GM21423 (cell line): Measurements from ENCODE around the gene STAM.
"Not testable (repeated sequence)": the region's sequence is repeated elsewhere in the genome, so short reads cannot be mapped to it uniquely, and the experiment has no call there.

Source experiments
- ATAC-seq: cut with Tn5 transposase; IDR thresholded peaks from one replicate; pipeline ENCODE4 v1.9.1; 2021; ENCODE audit warnings: mild to moderate bottlenecking, moderate library complexity; ENCODE audit not compliant: unreplicated experiment

Gene STAM

DNA sequence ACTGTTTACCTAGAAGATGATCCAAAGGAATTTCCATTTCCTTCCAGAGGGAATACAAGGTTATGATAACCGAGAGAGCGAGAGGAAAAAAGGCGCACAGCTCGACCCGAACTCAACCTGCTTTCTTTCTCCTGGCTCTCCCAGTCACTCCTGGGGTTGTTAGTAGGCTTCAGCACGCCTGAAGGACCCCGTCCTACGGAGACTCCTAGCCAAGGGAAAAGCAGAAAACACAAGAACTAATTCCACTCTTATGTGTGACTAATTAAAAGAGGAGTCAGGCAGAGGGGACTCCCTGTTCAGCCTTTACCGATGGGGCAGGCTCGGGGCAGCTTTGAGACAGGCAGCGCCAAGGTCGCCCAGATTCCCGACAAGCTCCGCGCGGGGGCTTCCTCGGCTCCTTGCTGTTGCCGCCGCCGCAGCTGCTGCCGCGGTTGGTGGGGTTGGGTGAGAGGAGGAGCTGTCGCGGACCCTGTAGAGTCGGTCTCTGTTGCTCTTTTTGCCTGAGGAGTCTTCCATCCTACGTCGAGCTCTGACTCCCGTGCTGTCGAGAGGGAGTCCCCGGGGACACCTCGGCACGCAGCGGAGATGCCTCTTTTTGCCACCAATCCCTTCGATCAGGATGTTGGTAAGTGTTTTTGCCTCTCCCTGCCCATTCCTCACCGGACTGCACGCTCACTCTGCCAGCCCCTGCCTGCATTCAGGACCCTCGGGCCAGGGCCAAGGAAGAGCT, at the start of gene STAM:
Gene STAM, plus strand, starts transcription at position 397 of the 730 bp plus-strand sequence. Its CDS starts 189 bp downstream, at position 586.
- peak; percentile 80 for ATAC-seq

DNA sequence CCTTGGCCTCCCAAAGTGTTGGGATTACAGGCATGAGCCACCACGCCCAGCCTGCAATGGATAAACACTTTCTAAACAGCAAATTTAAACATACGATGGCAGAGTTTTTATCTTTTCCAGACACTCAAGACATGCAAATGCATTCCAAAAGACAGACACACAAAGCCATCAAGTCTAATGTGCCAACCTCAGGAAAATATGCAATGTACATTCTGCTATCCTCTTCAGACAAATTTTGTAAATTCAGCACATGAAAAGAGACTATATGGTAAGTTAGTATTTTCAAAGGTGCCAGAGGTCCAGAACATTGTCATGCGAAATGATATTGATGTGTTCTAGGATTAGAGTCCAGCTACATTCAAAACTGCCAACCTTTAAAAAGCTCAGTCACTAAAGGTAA, 46.6 kb upstream of the STAM start:
- ATAC-seq = no peak

DNA sequence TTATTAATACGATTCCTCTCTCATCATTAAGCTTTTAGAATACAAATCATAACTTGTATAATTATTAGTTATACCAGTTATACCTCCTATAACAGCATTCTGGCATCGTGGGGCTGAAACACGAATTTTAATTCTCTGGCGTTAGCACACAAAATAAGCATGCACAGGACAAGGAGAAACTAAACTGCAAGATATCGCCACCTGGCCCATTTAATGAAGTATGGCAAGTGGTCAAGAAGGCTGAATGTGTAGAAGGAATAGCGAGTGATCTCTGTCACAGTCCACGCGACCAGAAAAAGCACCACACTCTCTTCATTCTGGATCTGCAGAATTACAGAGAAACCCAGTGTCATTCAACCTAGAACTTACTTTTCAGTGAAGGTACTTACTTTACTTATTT, 44.9 kb upstream of the STAM start:
- no peak for ATAC-seq

DNA sequence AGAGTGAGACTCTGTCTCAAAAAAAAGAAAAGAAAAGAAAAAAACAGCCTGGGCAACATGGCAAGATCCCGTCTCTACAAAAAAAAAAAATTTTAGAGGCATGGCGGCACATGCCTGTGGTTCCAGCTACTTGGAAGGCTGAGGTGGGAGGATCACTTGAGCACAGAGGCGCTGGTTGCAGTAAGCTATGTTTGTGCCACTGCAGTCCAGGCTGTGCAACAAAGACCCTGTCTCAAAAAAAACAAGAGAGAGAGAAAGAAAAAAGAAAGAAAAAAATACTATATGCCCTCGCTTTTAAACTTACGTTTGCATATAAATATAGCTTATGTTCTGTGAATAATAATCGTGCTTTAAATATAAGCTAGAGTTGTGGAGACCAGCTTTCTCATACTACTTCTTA, 38.0 kb upstream of the STAM start:
- no peak for ATAC-seq

DNA sequence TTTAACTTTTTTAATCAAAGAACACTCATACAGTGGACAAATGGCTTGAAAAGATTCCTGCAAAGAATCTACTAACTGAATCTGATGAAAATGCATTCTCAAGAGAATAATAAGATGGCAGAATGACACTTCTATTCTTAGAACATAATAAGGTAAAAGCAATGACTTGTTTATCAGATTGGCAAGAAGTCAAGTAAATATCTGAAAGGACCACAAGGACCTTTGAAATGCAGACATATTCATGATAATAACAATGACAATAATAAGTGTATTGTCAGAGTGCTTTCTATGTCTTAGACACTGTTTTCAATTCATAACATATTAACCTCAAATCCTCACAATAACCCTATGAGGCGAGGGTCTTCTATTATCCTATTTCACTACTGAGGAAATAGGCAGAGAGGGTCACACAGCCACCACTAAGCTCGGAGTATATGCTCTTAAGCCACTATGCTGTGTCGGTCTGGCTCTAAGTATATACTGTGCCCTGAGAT, 37.4 kb upstream of the STAM start:
- ATAC-seq = no peak

DNA sequence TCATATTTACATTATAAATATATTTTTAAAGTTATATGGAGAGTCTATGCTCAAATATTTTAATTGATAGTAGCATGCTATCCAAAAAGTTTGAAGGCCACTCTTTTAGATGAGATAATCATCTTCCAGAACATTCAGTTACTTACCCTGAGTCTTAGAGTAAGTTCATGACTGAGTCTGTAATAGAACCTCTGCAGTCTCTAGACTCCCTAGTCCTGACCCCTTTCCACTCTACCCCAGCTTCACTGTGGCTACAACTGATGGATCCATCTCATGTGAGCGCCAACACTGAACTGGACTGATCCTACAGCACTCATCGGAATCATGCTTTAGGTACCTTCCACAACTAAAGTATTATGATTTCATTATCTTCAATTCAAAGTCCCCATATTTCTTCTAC, 36.9 kb upstream of the STAM start:
- no peak for ATAC-seq

DNA sequence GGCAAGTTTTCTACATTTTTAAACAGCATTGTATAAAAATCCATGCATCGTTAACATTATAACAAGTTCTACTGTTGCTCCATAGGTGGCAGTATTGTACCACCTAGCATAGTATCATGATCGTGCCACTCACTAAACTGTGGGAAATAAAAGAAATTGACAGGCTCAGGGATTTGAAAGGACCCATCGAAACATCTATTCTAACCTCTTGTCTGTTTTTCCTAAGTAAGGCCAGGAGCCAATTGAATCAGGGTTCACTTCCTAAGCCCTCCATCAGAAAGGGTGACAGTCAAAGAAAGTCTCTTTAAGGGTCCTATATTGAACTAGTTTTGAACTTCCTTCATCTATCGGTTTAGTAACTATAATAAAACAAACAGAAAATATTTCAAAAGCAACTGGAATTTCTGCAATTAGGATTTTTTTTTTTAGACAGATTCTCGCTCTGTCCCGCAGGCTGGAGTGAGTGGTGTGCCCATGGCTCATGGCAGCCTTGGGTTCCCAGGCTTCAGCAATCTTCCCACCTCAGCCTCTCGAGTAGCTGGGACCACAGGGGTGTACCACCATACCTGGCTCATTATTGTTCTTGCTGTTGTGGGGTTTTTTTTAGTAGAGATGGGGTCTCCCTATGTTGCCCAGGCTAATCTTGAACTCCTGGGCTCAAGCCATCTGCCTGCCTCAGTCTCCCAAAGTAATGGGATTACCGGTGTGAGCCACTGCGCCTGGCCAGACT, 36.2 kb upstream of the STAM start:
- no peak for ATAC-seq

DNA sequence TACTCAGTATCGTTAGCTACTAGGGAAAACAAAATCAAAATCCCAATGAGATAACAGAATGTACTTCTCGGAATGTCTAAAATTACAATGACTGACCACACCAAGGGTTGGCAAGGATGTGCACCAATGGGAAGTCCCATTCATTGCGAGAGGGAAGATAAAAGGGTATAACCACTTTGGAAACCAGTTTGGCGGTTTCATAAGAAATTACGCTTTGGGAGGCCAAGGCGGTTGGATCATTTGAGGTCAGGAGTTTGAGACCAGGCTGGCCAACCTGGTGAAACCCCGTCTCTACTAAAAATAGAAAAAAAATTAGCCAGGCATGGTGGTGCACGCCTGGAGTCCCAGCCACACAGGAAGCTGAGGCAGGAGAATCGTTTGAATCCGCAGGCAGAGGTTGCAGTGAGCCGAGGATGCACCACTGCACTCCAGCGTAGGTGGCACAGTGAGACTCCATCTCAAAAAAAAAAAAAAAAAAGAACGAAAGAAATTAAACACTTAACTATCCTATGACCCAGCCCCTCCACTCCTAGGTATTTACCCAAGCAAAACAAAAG, 34.4 kb upstream of the STAM start:
- ATAC-seq = no peak

DNA sequence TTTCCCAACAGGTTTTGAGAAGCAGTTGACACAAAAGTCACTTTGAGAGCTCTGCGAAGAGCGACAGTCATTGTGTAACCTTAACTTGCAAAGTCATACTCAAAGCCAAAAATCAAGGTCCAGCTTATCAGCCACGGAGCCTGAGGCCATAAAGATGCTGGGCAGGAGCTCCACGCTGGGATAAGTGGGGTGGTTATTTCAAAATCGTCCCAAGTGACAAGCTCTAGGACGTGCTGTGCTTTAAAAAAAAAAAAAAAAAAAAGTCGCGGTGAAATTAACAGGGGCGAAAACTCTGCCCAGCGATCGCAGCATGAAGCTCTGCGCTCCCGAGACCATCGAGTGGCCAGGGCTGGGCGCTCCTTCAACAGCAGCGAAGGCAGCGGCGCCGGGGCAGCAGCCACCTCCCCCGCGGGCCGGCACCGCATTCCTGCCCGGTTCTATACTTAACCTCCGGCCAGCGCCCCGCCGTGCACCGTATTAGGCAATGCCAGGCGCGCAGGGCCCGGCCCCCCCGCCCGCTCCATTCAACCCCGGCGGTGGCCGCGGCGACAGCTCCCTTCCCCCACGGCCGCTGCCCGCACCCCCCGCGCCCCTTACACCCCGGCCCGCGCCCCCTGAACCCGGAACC, 27.4 kb upstream of the STAM start:
- peak; percentile 44 for ATAC-seq

DNA sequence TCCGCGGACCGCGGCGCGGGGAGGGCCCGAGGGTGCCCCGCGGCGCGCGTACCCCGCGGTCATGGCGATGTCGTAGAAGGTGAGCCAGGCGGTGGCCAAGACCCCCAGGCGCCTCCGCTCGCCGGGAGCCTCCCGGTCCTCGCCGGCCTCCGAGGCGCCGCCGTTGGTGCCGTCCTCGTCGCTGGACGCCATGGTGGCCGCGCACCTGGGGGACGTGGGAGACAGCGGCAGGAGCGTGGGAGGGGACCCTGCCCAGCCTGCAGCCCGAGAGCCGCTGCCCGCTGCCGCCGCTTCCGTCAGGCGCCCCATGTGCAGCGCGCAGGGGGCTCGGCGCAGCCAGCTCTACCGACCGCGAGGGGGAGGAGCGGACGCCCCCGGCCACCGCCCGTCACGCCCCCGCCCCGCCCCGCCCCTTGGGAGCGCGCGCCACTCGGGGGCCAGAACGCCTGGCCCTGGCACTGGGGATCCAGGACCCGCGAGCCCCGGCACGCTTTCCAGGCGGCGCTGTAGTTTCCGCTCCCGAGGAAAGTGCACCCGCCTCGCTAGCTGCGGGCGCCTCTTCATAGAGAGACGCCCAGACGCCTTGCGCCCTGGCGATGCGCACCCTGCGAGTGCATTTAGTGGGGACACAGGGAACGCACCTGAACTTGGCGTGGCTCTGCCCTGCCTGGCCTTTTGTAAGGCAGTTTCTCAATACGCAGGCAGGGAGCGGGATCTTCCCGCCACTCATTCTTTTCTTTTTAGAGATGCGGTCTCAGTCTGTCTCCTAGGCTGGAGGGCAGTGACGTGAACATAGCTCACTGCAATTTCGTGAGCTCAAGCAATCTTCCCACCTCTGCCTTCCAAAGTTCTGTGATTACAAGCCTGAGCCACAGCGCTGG, 26.7 kb upstream of the STAM start, which contains the start of gene HACD1:
Gene HACD1, minus strand, starts transcription at position 344 of the 881 bp plus-strand sequence. Its CDS starts 35 bp downstream, at position 309.
- peak; percentile 67 for ATAC-seq

DNA sequence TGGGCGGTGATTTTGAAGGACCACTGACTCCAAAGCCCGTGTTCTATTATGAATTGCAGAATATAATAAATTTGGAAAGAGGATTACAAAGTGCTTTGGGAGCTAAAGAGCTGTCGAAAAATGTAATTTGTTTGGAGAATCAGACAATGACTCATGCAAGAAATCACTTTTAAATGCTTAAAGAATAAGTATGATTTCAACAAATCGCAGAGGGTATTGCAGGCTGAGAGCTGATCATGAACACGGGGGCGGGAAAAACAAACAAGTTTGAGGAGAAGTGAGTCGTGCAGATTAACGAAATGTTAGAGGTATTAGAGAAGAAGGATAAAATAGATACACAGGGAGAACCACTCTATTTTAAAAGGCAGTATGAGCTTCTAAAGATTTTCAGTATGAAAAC, 21.9 kb upstream of the STAM start:
- no peak for ATAC-seq

DNA sequence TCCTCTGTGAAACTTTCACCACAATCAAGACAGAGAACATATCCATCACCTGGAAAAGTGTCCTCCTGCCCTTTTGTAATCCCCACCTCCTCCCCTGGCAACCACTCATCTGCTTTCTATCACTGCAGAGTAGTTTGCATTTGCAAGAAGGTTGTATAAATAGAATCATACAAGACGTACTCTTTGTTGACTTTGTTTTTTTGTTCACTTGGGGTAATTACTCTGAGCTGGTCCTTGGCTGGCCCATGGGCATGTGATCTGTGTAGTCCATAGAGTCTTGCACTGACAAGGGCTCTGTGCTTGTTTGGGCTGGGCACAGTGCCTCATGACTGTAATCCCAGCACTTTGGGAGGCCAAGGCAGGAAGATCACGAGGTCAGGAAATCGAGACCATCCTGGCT, 19.0 kb upstream of the STAM start:
- no peak for ATAC-seq

DNA sequence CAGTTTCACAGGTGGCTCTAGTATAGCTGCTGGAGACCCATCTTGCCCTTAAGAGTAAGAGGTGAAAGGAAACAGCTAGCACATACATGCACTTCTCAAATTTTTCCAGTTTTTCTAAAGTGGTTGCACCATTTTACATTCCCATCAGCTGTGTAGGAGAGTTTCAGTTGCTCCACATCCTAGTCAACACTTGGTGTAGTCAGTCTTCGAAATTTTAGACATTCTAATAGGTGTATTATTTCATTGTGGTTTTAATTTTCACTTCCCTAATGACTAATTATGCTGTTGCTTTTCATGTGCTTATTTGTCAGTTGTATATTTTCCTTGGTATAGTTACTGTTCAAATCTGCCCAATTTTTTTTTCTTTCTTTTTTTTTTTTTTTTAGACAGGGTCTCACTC, 17.3 kb upstream of the STAM start:
- no peak for ATAC-seq

DNA sequence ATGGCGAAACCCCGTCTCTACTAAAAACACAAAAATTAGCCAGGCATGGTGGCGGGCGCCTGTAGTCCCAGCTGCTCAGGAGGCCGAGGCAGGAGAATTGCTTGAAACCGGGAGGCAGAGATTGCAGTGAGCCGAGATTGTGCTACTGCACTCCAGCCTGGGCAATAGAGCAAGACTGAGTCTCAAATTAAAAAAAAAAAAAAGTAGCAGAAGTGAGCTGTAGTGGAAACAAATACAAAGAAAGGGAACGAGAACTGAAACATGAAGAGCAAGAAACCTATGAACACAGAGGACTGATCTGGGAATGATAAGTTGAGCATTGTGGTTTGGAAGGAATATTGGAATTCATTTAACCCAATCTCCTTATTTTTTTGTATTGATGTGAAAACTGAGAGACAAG, 11.4 kb upstream of the STAM start:
- not testable (repeated sequence) for ATAC-seq

DNA sequence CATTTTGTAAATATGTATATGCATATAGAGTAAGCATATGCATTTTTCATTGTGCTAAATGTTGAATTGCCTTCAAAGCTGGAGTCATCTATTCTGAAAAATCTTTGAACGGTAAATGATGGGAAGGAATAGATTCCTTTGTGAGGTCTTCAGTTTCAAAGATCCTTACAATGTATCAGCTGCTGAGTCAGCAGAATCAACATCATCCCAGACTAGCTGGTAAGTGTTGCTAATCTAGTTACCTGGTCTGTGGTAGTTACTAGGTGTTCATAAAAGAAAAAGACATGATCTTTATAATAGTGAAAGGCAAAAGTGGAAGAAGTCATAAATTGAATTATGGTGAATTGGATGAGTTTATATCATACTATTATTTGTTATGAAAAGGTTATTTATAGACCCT, 10.6 kb upstream of the STAM start:
- no peak for ATAC-seq

DNA sequence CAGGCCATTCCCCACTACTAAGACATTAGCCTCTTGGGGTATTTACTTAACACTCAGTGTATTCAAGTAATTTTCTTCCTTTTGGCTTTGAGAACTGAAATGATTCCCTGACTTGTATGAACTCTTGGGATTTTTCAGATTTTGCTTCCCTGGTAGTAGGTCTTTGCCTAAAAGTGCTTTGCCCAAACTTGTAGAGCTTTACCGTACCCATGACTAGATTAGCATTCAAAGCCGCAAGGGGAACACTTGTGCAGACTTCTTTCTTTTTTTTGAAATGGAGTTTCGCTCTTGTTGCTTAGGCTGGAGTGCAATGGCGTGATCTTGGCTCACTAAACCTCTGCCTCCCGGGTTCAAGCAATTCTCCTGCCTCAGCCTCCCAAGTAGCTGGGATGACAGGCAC, 6.1 kb upstream of the STAM start:
- ATAC-seq = no peak

DNA sequence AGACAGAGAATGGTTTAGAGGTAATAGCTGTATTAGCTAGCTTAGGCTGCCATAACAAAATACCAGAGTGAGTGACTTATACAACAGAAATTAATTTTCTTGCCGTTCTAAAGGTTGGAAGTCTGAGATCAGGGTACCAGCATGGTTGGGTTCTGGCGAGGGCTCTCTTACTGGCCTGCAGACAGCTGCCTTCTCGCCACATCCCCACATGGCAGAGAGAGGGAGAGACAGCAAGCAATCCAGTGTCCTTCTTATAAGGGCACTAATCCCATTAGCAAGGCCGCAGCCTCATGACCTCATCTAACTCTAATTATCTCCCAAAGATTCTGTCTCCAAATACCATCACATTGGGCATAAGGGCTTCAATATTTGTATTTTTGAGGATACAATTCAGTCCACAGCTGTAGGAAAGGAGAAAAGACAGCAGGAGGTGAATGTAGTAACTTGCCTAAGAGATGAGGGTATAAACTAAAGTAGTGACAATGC, 3.6 kb upstream of the STAM start:
- ATAC-seq = no peak

DNA sequence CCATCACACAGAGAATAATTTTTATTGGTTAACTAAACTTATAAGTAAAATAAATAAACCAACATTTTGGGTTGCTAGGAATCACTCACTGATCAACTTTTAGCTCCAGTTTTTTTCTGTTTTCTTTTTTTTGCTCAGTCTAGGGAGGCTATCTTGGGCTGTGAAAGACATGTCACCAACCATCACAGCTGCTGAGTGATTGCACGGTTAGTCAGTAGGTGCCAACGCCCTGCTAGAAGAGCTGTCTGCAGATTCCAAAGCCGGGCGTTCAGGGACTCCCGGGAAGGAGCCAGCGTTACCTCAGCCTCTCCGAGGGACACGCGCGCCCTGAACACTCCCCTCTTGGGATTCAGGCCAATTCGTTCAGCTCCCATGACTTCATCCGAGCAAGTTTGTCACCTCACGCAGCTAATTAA, 604 bp upstream of the STAM start:
- peak; percentile 10 for ATAC-seq

DNA sequence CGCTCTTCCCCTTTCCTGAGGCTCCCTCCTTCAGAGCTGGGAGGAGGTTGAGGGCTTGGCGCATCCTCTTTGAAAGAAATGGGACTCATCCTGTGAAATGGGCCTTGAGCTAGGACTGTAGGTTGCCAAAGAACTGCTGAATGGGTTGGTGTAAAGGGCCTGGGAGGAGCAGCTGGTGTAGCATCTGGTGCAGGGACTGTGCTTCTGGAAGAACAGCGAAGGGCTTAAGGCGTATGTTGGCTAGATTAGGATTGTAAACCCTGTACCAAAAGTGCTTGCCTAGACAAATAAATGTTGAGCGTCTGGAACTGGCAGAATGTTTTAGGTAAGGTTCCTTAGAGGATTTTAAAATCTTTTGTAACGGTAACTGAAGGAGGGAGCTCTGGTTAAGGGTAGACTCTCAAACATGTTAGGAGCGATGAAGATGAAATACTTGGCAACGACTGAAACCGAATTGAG, 563 bp downstream of the STAM start:
- peak; percentile 31 for ATAC-seq
